CD4-positive, alpha-beta T cell (primary cell): Measurements from ENCODE around the gene GPR162. TPM values are rescaled to one million over a fixed set of nuclear protein-coding genes. Genes with fewer than 3 reads are reported as not detected.

Experiments
- ATAC-seq: fragments of 200-7000 bp; cut with Tn5 transposase; one replicate; pipeline ENCODE4 v1.10.0; 2022; ENCODE audit warnings: mild to moderate bottlenecking; ENCODE audit not compliant: poor library complexity
- CTCF ChIA-PET: fragments of 350-600 bp; sonication (Branson Sonifier 250); formaldehyde crosslinking; loops from one replicate; lab custom pipeline; 2021; ENCODE audit warnings: antibody characterized with exemption, inconsistent platforms; lab: Charles Lee
- POLR2A ChIA-PET: fragments of 350-600 bp; sonication (Branson Sonifier 250); formaldehyde crosslinking; loops from one replicate; lab custom pipeline; 2021; ENCODE audit warnings: antibody characterized with exemption, inconsistent platforms; lab: Charles Lee
- DNase-seq, 14 experiments: peaks; one replicate each; pipeline ENCODE4 v3.0.0-alpha.2; 2013 to 2020; ENCODE audit warnings: mixed read lengths in 2 of 14
- H3K27ac ChIP-seq, 2 donors: one replicate each; pipeline versions ENCODE4 v1.5.1 to v1.7.0; 2013; ENCODE audit warnings: low read length in 2 of 2, low read depth in 1 of 2, mild to moderate bottlenecking in 1 of 2
- H3K27me3 ChIP-seq, 2 experiments: 1 replicate in 1 of 2; 2 replicates in 1 of 2; pipeline versions ENCODE4 v1.6.1 to v1.7.0; 2013; ENCODE audit warnings: low read length in 2 of 2, control low read depth in 1 of 2, mild to moderate bottlenecking in 1 of 2, moderate library complexity in 1 of 2; ENCODE audit not compliant: insufficient read depth in 2 of 2, control insufficient read depth in 1 of 2
- H3K36me3 ChIP-seq: one replicate; pipeline ENCODE4 v1.6.1; 2013; ENCODE audit warnings: low read length, control low read depth; ENCODE audit not compliant: insufficient read depth
- H3K4me1 ChIP-seq: one replicate; pipeline ENCODE4 v1.6.1; 2013; ENCODE audit warnings: low read length, control low read depth; ENCODE audit not compliant: insufficient read depth
- H3K4me3 ChIP-seq: one replicate; pipeline ENCODE4 v1.5.1; 2013; ENCODE audit warnings: mild to moderate bottlenecking, low read length, moderate library complexity
- H3K9me3 ChIP-seq, 2 experiments: 1 replicate in 1 of 2; 2 replicates in 1 of 2; pipeline versions ENCODE4 v1.6.1 to v1.7.0; 2013; ENCODE audit warnings: low read length in 2 of 2, mild to moderate bottlenecking in 2 of 2, control low read depth in 1 of 2, moderate library complexity in 1 of 2; ENCODE audit not compliant: control insufficient read depth in 1 of 2, insufficient read depth in 1 of 2
- H3K27ac Mint-ChIP-seq: one replicate; pipeline ENCODE4 v1.8.0; 2020; ENCODE audit warnings: mixed read lengths
- H3K27me3 Mint-ChIP-seq: one replicate; pipeline ENCODE4 v1.8.0; 2021; ENCODE audit warnings: mixed read lengths
- H3K36me3 Mint-ChIP-seq: one replicate; pipeline ENCODE4 v1.8.0; 2021; ENCODE audit warnings: low read depth, mixed read lengths
- H3K4me1 Mint-ChIP-seq: one replicate; pipeline ENCODE4 v1.8.0; 2021; ENCODE audit warnings: low read depth, mixed read lengths
- H3K4me3 Mint-ChIP-seq: one replicate; pipeline ENCODE4 v1.8.0; 2020; ENCODE audit warnings: mild to moderate bottlenecking, mixed read lengths
- H3K9me3 Mint-ChIP-seq: one replicate; pipeline ENCODE4 v1.8.0; 2020; ENCODE audit warnings: mixed read lengths
- CTCF ChIP-seq: fragments of 200-600 bp; IDR thresholded peaks from one replicate; pipeline ENCODE4 v1.8.0; 2022; ENCODE audit warnings: antibody characterized with exemption, mild to moderate bottlenecking
- intact Hi-C, 2 experiments: fragments of 100-400 bp; cut with DNase I in 1 of 2; cut with micrococcal nuclease in 1 of 2; formaldehyde crosslinking; loops; one replicate each; pipeline versions ENCODE4 v1.15.1 to v1.9.0; 2023 to 2025; cut with DNase I, micrococcal nuclease
- total RNA-seq, 174 experiments: library from RNA in 2 of 174; stranded (reverse) in 2 of 174; gene quantifications; one replicate each; pipeline ENCODE4 v1.2.3 and lab custom pipeline; 2021 to 2026

GPR162 gene
- total RNA-seq, 2 experiments from 2014 or later: not detected

- H3K4me1 Mint-ChIP-seq: peaks cover 56% of the 10 kb centered on the region
These were observed 47.9 kb upstream of the GPR162 start for GRCh38 chr12:6773590-6774351.

GRCh38 chr12:6774499-6775062, 47.0 kb upstream of the GPR162 start:
- Histone ChIP-seq H3K36me3 (no peaks in the 10 kb centered on the region), H3K9me3 (no peaks in the 10 kb centered on the region), H3K27ac (no peak overlapping the region), H3K27me3 (peaks cover 8 to 19% of the 10 kb centered on the region in 2 experiments), H3K4me1 (peaks cover 66% of the 10 kb centered on the region), H3K4me3 (peak overlapping the region; percentile 34)
- H3K9me3 Mint-ChIP-seq: no peaks in the 10 kb centered on the region
- peak overlapping the region; percentile 86 for H3K4me3 Mint-ChIP-seq
- H3K27ac Mint-ChIP-seq: peak overlapping the region; percentile 70
- H3K36me3 Mint-ChIP-seq: no peaks in the 10 kb centered on the region
- H3K27me3 Mint-ChIP-seq: peaks cover 40% of the 10 kb centered on the region
- ATAC-seq: peak; percentile 15
- H3K4me1 Mint-ChIP-seq: peaks cover 57% of the 10 kb centered on the region
- CTCF ChIA-PET: interaction anchor here (0.9 to 1.0 kb wide), 2 partner anchors 8 to 15 kb away, joined by 3 to 4 read pairs; partner anchors contain the start of gene PTMS
- peak in 3 of 14 experiments; percentile 43 to 80 (median 61) for DNase-seq
- intact Hi-C loops: no loop called here
- POLR2A ChIA-PET: interaction anchor here (0.6 to 4.0 kb wide), 8 partner anchors 7 to 169 kb away, joined by 3 to 15 read pairs (median 4); partner anchors contain the start of genes CD4, MLF2, RNU7-1 and ZNF384
- TF ChIP-seq CTCF: no peak

More at GRCh38 chr12:6773590-6774351, 47.9 kb upstream of the GPR162 start:
- CTCF ChIA-PET: interaction anchor here (1.2 kb wide), 1 partner anchor 20 kb away, joined by 4 read pairs; no protein-coding TSS in a partner anchor
- peak; percentile 33 for ATAC-seq
- H3K27ac Mint-ChIP-seq: peak overlapping the region; percentile 70
- no peaks in the 10 kb centered on the region for H3K36me3 ChIP-seq
- H3K9me3 ChIP-seq: no peaks in the 10 kb centered on the region
- DNase-seq: peak in 2 of 14 experiments; percentile 42 to 49
- H3K27me3 ChIP-seq: peaks cover 8 to 22% of the 10 kb centered on the region in 2 experiments
- H3K27me3 Mint-ChIP-seq: peaks cover 48% of the 10 kb centered on the region
- TF ChIP-seq CTCF: no peak
- H3K4me3 ChIP-seq: peak overlapping the region; percentile 46
- no peak overlapping the region for H3K27ac ChIP-seq
- H3K4me1 ChIP-seq: peaks cover 59% of the 10 kb centered on the region
- no peaks in the 10 kb centered on the region for H3K9me3 Mint-ChIP-seq
- peak overlapping the region; percentile 86 for H3K4me3 Mint-ChIP-seq
- POLR2A ChIA-PET: interaction anchor here (0.6 to 4.0 kb wide), 7 partner anchors 9 to 170 kb away, joined by 3 to 15 read pairs (median 3); partner anchors contain the start of genes MLF2, RNU7-1 and ZNF384
- no peaks in the 10 kb centered on the region for H3K36me3 Mint-ChIP-seq
- intact Hi-C loops: no loop called here
